ENCODE results near the gene GATAD2B. TPM values are rescaled to one million over a fixed set of nuclear protein-coding genes. Genes with fewer than 3 reads are reported as not detected.

Gene GATAD2B
- polyA plus RNA-seq, 3 donors = 1.1 to 11.0 (median 2.0) TPM

- Histone ChIP-seq H3K9me3 (replicated peaks in 1 of 2; ENCODE audit: control insufficient read depth in 1 of 2, insufficient read depth in 1 of 2, low read length in 2 of 2) (no peaks in the 10 kb centered on the region), H3K4me3 (replicated peaks in 1 of 3; ENCODE audit: low read depth in 2 of 3, low read length in 3 of 3) (no peak overlapping the region), H3K36me3 (replicated peaks in 1 of 2; ENCODE audit: control insufficient read depth in 1 of 2, insufficient read depth in 2 of 2, low read length in 2 of 2) (peaks cover 0 to 21% of the 10 kb centered on the region in 2 donors), H3K79me2 (ENCODE audit: insufficient read depth, low read length) (peaks cover 83% of the 10 kb centered on the region), H3K27ac (ENCODE audit: low read depth in 1 of 2, low read length in 2 of 2) (no peak overlapping the region), H4K20me1 (ENCODE audit: insufficient read depth, low read length) (peaks cover 47% of the 10 kb centered on the region), H3K9ac (ENCODE audit: insufficient read depth, low read length, poor library complexity, severe bottlenecking) (no peak overlapping the region), H3K4me2 (replicated peaks; ENCODE audit: extremely low read depth, low read length, poor library complexity, severe bottlenecking) (no peak overlapping the region), H3K4me1 (ENCODE audit: control insufficient read depth in 1 of 2, insufficient read depth in 2 of 2, low read length in 2 of 2) (peaks cover 11 to 21% of the 10 kb centered on the region in 2 donors), H3K27me3 (ENCODE audit: control insufficient read depth in 2 of 2, insufficient read depth in 2 of 2, low read length in 2 of 2) (no peaks in the 10 kb centered on the region), H2AFZ (ENCODE audit: insufficient read depth, low read depth, low read length, poor library complexity, severe bottlenecking) (no peak overlapping the region)
- no peak for TF ChIP-seq CTCF (IDR thresholded peaks at IDR 0.05)
- peaks cover 33 to 34% of the 10 kb centered on the region in 2 donors for H3K36me3 Mint-ChIP-seq
- H3K4me3 Mint-ChIP-seq = no peak overlapping the region
- DNase-seq = no peak
- H3K4me1 Mint-ChIP-seq = peaks cover 27% of the 10 kb centered on the region
- H3K27ac Mint-ChIP-seq = no peak overlapping the region
- intact Hi-C loops (cut with micrococcal nuclease) = no loop called here
- no peaks in the 10 kb centered on the region for H3K27me3 Mint-ChIP-seq (ENCODE audit: low read depth in 3 of 3)
- peaks cover 0 to 2% (median 0%) of the 10 kb centered on the region in 7 donors for H3K9me3 Mint-ChIP-seq
- no CpG with 5 or more reads among the region's 2 CpGs for WGBS (ENCODE audit: insufficient coverage)
Measured at GRCh38 chr1:153857505-153857904, 65.3 kb downstream of the GATAD2B start.

GRCh38 chr1:153856763-153857162 lies 66.0 kb downstream of the GATAD2B start:
- DNase-seq = no peak
- H3K4me1 Mint-ChIP-seq = peaks cover 34% of the 10 kb centered on the region
- intact Hi-C loops (cut with micrococcal nuclease) = no loop called here
- peaks cover 0 to 28% of the 10 kb centered on the region in 2 donors for H3K36me3 ChIP-seq (replicated peaks in 1 of 2; ENCODE audit: control insufficient read depth in 1 of 2, insufficient read depth in 2 of 2, low read length in 2 of 2)
- no peak overlapping the region for H3K4me2 ChIP-seq (replicated peaks; ENCODE audit: extremely low read depth, low read length, poor library complexity, severe bottlenecking)
- H3K4me1 ChIP-seq (ENCODE audit: control insufficient read depth in 1 of 2, insufficient read depth in 2 of 2, low read length in 2 of 2) = peaks cover 11 to 21% of the 10 kb centered on the region in 2 donors
- H3K36me3 Mint-ChIP-seq = peaks cover 36 to 39% of the 10 kb centered on the region in 2 donors
- no peak overlapping the region for H3K27ac ChIP-seq (ENCODE audit: low read depth in 1 of 2, low read length in 2 of 2)
- H3K4me3 ChIP-seq (replicated peaks in 1 of 3; ENCODE audit: low read depth in 2 of 3, low read length in 3 of 3) = no peak overlapping the region
- H3K27me3 ChIP-seq (ENCODE audit: control insufficient read depth in 2 of 2, insufficient read depth in 2 of 2, low read length in 2 of 2) = no peaks in the 10 kb centered on the region
- no peak overlapping the region for H3K4me3 Mint-ChIP-seq
- TF ChIP-seq CTCF (IDR thresholded peaks at IDR 0.05) = no peak
- no peak overlapping the region for H3K27ac Mint-ChIP-seq
- no peak overlapping the region for H3K9ac ChIP-seq (ENCODE audit: insufficient read depth, low read length, poor library complexity, severe bottlenecking)
- no peaks in the 10 kb centered on the region for H3K9me3 ChIP-seq (replicated peaks in 1 of 2; ENCODE audit: control insufficient read depth in 1 of 2, insufficient read depth in 1 of 2, low read length in 2 of 2)
- peaks cover 0 to 2% (median 0%) of the 10 kb centered on the region in 7 donors for H3K9me3 Mint-ChIP-seq
- no peaks in the 10 kb centered on the region for H3K27me3 Mint-ChIP-seq (ENCODE audit: low read depth in 3 of 3)
- peaks cover 46% of the 10 kb centered on the region for H4K20me1 ChIP-seq (ENCODE audit: insufficient read depth, low read length)
- no peak overlapping the region for H2AFZ ChIP-seq (ENCODE audit: insufficient read depth, low read depth, low read length, poor library complexity, severe bottlenecking)
- H3K79me2 ChIP-seq (ENCODE audit: insufficient read depth, low read length) = peaks cover 83% of the 10 kb centered on the region

All from CD14-positive monocyte (primary cell).